Astrocyte of the spinal cord (primary cell): ENCODE data around the gene GGT6.

Experiments used
- DNase-seq: peaks from one replicate; pipeline ENCODE4 v3.0.0; 2011; ENCODE audit warnings: low read depth, low spot score
- H3K4me3 ChIP-seq: 2 replicates; pipeline ENCODE4 v1.5.1; 2011; ENCODE audit warnings: low read depth, mild to moderate bottlenecking, low read length, moderate library complexity
- in situ Hi-C: cut with HindIII; loops from 2 replicates; pipeline ENCODE4 v1.10.0; 2017; ENCODE audit warnings: low sequenced_read_pairs
- TF ChIP-seq, protein P1 (sequence below): IDR thresholded peaks from 2 replicates; pipeline ENCODE4 v1.5.1; 2012; ENCODE audit warnings: low read depth, mild to moderate bottlenecking, low read length, inconsistent platforms

Gene GGT6

DNA sequence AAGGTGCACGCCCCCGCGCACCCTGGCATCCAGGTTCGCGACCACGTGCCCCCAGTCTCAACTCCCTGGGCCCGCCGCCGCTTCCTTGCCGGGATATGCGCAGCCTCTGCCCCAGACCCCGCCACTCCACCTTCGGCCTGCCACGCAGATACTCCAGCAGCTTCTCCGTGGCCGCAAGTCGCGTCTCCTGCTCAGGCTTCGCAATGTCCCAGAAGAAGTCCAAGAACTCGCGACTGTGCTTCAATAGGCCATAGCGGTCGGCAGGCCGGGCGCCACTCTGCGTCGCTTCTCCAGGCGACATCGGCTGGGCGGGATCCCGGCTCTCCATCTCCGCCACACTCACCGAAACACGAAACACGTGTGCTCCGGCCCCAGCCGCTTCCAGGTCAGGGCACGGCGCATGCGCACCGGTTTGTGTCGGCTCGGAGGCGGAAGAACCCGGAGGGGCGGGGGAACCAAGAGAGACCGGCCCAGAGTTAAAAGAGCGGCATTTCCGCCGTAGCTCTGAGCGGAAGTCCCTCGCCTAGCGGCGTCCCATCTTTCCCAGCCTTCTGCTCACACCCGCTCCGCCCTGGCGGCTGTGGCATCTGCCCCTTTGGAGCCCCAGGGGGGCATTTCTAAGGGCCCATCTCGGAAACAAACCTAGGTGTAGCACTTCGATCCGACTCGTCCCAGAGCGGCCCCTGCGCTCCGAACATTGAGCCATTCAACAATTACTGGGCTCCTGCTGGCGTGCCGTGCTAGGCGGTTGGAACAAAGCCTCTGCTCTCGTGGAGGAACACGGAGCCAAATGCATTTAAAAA is 5.2 kb downstream of the GGT6 start, which contains the start of gene MYBBP1A:
Gene MYBBP1A (minus strand): TSS at position 388 of the 803 bp plus-strand sequence. CDS start 60 bp downstream, at position 328.
- TF ChIP-seq, protein P1, sequence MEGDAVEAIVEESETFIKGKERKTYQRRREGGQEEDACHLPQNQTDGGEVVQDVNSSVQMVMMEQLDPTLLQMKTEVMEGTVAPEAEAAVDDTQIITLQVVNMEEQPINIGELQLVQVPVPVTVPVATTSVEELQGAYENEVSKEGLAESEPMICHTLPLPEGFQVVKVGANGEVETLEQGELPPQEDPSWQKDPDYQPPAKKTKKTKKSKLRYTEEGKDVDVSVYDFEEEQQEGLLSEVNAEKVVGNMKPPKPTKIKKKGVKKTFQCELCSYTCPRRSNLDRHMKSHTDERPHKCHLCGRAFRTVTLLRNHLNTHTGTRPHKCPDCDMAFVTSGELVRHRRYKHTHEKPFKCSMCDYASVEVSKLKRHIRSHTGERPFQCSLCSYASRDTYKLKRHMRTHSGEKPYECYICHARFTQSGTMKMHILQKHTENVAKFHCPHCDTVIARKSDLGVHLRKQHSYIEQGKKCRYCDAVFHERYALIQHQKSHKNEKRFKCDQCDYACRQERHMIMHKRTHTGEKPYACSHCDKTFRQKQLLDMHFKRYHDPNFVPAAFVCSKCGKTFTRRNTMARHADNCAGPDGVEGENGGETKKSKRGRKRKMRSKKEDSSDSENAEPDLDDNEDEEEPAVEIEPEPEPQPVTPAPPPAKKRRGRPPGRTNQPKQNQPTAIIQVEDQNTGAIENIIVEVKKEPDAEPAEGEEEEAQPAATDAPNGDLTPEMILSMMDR: no peak
- in situ Hi-C loops: no loop called here
- peak; percentile 92 for DNase-seq
- H3K4me3 ChIP-seq: peak within 1 kb of the TSS; percentile 98

DNA sequence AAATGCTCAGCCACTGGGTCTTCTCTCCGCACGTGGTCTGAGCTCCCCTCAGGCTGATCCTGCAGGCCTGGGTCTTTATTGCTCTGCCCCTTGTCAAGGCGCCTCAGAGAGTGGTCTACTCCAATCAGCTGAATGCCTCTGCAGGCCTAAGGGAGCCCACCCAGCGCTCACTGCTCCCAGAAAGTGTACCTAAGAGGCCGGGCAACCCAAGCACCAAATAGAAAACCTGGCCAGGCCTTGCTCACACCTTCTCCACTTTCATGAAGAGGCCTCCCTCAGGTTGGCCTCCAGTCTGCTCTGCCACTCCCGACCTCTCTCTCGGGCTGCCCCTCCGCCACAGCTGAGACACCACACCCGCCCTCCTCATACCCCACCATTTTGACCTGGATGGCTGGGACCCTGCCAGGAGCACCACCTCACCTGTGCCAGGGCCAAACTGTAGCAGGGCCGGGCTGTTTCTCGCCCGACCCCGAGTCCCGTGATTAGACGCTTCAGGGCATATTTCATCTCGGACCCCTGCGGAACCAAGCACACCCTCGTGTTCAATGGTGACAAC is 5.9 kb downstream of the GGT6 start:
- no peak for DNase-seq
- TF ChIP-seq, protein P1: no peak
- in situ Hi-C loops: no loop called here
- peak overlapping the region; percentile 98 for H3K4me3 ChIP-seq

DNA sequence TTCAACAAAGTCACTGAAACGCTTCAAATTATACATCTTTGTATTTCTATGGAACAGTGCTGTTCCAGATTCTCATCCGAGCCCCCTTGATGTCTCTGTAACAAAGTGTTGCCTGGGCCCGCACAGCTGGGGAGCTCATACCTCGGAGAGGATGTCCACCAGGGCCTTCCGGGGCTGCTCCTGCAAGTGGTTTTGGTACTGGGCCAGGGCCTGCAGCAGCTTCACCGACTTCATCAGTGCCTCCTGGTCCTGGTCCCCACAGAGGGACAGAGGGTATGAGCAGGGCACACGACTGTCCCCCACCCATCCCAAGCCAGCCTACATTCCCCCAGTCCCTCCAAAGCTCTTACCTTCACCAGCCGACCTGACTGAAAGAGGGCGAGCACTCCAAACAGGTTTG is 6.7 kb downstream of the GGT6 start:
- TF ChIP-seq, protein P1: no peak
- in situ Hi-C loops: no loop called here
- no peak for DNase-seq
- H3K4me3 ChIP-seq: peak overlapping the region; percentile 98

DNA sequence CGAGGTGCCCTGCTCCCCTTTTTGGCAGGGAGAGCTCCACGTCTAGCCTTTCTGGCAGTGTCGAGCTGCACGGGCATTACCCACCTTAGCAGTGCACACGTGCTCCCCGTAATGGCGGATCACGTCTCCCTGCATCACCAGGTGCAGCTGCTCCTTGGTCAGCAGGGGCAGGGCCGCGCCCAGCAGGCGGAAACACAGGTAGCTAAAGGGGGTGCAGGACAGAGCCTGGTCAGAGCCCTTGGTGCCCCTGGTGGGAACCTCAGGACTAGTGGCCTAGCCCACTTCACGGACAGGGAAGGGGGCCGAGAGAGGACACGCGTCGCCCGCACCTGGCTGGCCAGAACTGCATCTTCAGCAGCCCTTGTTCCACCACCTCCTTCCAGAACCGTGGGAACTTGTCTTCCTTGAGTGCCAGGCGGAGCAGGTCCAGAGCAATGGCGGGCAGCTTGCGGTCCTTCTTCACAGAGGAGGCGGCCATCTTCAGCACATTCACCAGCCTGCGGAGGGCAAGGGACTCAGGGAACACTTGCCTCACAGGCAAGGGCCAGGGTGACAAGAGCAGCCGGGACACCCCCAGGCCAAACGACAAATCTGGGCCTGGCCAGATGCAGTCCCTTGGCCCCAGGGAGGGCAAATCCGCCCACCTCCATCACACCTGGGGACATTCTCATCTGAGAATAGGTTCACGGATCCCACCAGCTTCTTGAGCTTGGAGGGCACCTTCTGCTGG is 8.4 kb downstream of the GGT6 start:
- in situ Hi-C loops: no loop called here
- no peak for DNase-seq
- TF ChIP-seq, protein P1: no peak
- no peak overlapping the region for H3K4me3 ChIP-seq

DNA sequence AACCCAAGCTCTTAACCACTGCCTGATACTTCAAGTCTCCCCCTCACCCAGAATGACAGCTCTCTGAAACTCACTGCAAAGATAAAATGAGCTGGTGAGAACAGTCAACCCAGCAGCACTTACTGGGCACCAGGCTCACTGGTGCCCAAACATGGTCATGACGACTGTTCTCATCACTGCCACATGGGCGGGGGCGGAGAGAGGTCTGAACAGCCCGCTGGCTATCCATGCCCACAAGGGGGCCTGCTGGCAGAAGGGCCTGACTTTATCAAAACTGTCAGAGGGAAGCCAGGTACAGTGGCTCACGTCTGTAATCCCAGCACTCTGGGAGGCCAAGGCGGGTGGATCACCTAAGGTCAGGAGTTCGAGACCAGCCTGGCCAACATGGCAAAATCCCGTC is 9.2 kb downstream of the GGT6 start:
- in situ Hi-C loops: no loop called here
- DNase-seq: no peak
- TF ChIP-seq, protein P1: no peak
- no peak overlapping the region for H3K4me3 ChIP-seq

DNA sequence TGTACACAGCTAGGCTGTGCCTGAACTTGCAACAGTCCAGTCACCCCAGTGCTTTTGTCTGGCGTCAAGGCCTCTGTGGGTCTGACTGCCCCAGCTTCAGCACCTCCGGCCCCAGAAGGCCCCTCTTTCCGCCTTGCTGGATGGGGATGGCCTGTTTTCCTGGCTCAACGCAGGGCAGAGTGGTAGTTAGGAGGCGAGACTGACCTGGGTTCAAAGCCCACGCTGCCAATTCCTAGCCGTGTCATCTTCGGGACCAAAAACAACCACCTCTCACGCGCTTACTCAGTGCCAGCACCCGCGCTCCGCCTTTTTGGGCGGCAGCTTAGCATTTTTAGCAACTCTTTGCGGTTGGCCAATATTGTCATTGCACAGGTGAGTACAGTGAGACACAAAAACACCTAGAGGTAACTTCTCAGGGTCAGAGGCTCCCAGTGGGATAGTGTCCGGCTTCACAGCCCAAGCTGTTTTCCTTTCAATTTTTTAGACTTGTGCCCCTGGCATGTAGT is 9.8 kb downstream of the GGT6 start:
- H3K4me3 ChIP-seq: no peak overlapping the region
- TF ChIP-seq, protein P1: no peak
- in situ Hi-C loops: no loop called here

More for the DNA sequence above, 9.8 kb downstream of the GGT6 start:
- DNase-seq: no peak
